ENCODE measurements around the gene MRPS18A.
A peak's percentile ranks its signal among the peaks of the same experiment; 100 is the strongest.
"Not testable (repeated sequence)": the region's sequence is repeated elsewhere in the genome, so short reads cannot be mapped to it uniquely, and the experiment has no call there.

Gene MRPS18A

DNA sequence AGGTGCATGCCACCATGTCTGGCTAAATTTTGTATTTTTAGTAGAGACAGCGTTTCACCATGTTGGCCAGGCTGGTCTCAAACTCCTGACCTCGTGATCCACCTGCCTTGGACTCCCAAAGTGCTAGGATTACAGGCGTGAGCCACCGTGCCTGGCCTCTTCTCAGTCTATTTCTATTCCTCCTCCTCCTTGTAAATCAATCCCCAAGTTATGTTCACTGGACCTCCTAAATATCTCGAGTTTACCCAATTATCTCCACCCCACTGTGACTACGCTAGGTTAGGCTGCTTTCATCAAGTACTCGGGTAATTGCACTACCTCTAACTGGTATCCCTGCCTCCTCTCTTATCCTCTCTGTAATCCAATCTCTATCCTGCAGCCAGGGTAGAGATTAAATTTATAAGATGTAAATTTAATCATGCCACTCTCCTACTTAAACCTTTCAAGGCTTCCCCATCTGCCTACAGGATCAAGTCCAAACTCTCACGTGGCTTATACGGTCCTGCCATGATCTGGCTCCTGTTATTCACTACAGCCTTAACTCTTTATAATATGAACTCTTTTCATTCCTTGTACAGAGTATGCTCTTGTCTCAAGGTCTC is 52.8 kb downstream of the MRPS18A start:
- Histone ChIP-seq H3K9ac (ENCODE audit: low read length) (no peak overlapping the region; the same call in 1 of the 2 replicates), H3K4me3 (ENCODE audit: low read depth, low read length, poor library complexity, severe bottlenecking) (no peak overlapping the region), H3K79me2 (ENCODE audit: insufficient read depth, low read length) (peaks cover 10% of the 10 kb centered on the region), H4K20me1 (ENCODE audit: insufficient read depth, low read length) (no peaks in the 10 kb centered on the region), H3F3A (ENCODE audit: insufficient read depth, low read length) (no peaks in the 10 kb centered on the region), H3K27ac (ENCODE audit: low read depth, low read length, poor library complexity, severe bottlenecking) (peak overlapping the region; percentile 74), H3K4me1 (ENCODE audit: insufficient read depth, low read length, severe bottlenecking) (peaks cover 44% of the 10 kb centered on the region), H3K4me2 (ENCODE audit: low read length) (peak overlapping the region; percentile 99; the same call in 1 of the 2 replicates), H2AFZ (ENCODE audit: low read length) (no peak overlapping the region), H3K36me3 (ENCODE audit: insufficient read depth, low read length) (peaks cover 22% of the 10 kb centered on the region), H3K9me3 (ENCODE audit: low read length) (no peaks in the 10 kb centered on the region), H3K9me2 (ENCODE audit: low read depth, low read length) (no peaks in the 10 kb centered on the region), H3K27me3 (ENCODE audit: insufficient read depth, low read length) (no peaks in the 10 kb centered on the region)
- TF ChIP-seq EZH2 (IDR thresholded peaks at IDR 0.05; ENCODE audit: borderline replicate concordance, low read length): no peak
- TF ChIP-seq, protein P1, sequence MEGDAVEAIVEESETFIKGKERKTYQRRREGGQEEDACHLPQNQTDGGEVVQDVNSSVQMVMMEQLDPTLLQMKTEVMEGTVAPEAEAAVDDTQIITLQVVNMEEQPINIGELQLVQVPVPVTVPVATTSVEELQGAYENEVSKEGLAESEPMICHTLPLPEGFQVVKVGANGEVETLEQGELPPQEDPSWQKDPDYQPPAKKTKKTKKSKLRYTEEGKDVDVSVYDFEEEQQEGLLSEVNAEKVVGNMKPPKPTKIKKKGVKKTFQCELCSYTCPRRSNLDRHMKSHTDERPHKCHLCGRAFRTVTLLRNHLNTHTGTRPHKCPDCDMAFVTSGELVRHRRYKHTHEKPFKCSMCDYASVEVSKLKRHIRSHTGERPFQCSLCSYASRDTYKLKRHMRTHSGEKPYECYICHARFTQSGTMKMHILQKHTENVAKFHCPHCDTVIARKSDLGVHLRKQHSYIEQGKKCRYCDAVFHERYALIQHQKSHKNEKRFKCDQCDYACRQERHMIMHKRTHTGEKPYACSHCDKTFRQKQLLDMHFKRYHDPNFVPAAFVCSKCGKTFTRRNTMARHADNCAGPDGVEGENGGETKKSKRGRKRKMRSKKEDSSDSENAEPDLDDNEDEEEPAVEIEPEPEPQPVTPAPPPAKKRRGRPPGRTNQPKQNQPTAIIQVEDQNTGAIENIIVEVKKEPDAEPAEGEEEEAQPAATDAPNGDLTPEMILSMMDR (IDR thresholded peaks at IDR 0.05; ENCODE audit: low read length): no peak

DNA sequence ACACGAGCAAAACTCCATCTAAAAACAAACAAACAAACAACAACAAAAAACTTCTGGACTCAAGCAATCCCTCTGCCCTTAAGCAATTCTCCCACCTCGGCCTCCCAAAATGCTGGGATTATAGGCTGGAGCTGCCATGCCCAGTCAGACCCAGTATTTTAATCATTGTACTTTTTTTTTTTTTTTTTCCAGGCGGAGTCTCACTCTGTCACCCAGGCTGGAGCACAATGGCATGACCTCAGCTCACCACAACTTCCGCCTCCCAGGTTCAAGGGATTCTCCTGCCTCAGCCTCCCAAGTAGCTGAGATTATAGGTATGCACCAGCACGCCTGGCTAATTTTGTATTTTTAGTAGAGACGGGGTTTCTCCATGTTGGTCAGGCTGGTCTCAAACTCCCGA is 54.6 kb downstream of the MRPS18A start:
- not testable (repeated sequence) for H3K36me3 ChIP-seq (ENCODE audit: insufficient read depth, low read length); H2AFZ ChIP-seq (ENCODE audit: low read length); H3K27ac ChIP-seq (ENCODE audit: low read depth, low read length, poor library complexity, severe bottlenecking); H3K79me2 ChIP-seq (ENCODE audit: insufficient read depth, low read length); H4K20me1 ChIP-seq (ENCODE audit: insufficient read depth, low read length); H3K9me3 ChIP-seq (ENCODE audit: low read length); H3K4me2 ChIP-seq (ENCODE audit: low read length); H3K9me2 ChIP-seq (ENCODE audit: low read depth, low read length); H3F3A ChIP-seq (ENCODE audit: insufficient read depth, low read length); H3K27me3 ChIP-seq (ENCODE audit: insufficient read depth, low read length); H3K4me3 ChIP-seq (ENCODE audit: low read depth, low read length, poor library complexity, severe bottlenecking); H3K9ac ChIP-seq (ENCODE audit: low read length)
- H3K4me1 ChIP-seq (ENCODE audit: insufficient read depth, low read length, severe bottlenecking): peaks cover 43% of the 10 kb centered on the region

DNA sequence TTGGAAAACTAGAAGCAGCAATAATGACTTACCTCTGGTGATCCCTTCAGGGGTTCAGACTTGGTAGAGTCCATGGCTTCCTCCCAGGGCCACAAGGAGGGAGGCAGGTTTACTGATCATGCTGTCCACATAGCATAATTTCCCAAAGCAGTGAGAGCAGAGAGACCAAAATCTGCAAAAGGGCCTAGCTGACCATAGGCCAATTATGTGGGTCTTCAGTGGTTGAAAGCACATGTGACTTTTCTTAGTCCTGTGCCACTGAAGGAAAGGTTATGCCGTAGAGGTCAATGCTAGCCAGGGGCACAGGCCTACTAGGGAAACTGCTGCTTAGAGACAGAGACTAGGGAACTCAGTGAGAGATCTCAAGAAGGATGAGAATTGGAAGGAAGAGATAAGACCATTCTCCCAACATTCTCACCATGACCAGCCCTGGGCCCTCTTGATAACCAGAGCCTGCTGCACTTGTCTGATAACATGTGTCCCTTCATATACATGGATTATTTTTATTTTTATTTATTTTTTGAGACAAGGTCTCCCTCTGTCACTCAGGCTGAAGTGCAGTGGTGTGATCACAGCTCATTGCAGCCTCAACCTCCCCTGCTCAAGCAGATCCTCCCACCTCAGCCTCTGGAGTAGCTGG is 56.5 kb downstream of the MRPS18A start:
- no peak for TF ChIP-seq EZH2 (IDR thresholded peaks at IDR 0.05; ENCODE audit: borderline replicate concordance, low read length)
- TF ChIP-seq, protein P1 (IDR thresholded peaks at IDR 0.05; ENCODE audit: low read length): no peak
- peak overlapping the region; percentile 97 for H3K27ac ChIP-seq (ENCODE audit: low read depth, low read length, poor library complexity, severe bottlenecking)
- no peaks in the 10 kb centered on the region for H3K27me3 ChIP-seq (ENCODE audit: insufficient read depth, low read length)
- peaks cover 8% of the 10 kb centered on the region; the same call in 1 of the 2 replicates for H3K36me3 ChIP-seq (ENCODE audit: insufficient read depth, low read length)
- H3K9ac ChIP-seq (ENCODE audit: low read length): no peak overlapping the region; the same call in 1 of the 2 replicates
- H3K4me3 ChIP-seq (ENCODE audit: low read depth, low read length, poor library complexity, severe bottlenecking): no peak overlapping the region
- no peaks in the 10 kb centered on the region for H3K9me2 ChIP-seq (ENCODE audit: low read depth, low read length)
- H3F3A ChIP-seq (ENCODE audit: insufficient read depth, low read length): no peaks in the 10 kb centered on the region
- no peak overlapping the region for H3K4me2 ChIP-seq (ENCODE audit: low read length)
- H3K4me1 ChIP-seq (ENCODE audit: insufficient read depth, low read length, severe bottlenecking): peaks cover 38% of the 10 kb centered on the region
- H4K20me1 ChIP-seq (ENCODE audit: insufficient read depth, low read length): no peaks in the 10 kb centered on the region
- no peak overlapping the region for H2AFZ ChIP-seq (ENCODE audit: low read length)
- H3K79me2 ChIP-seq (ENCODE audit: insufficient read depth, low read length): peaks cover 3% of the 10 kb centered on the region
- no peaks in the 10 kb centered on the region for H3K9me3 ChIP-seq (ENCODE audit: low read length)
